Thyroid gland (tissue), 4 donors: Measurements from ENCODE around the gene NPRL2.

Experiments used
- CTCF ChIP-seq, 6 experiments: fragments of 200-600 bp in 3 of 6; fragments of 450-650 bp in 3 of 6; sonication (generic) in 3 of 6; IDR thresholded peaks; one replicate each; pipeline ENCODE4 v1.5.1; 2016 to 2019; ENCODE audit warnings: antibody characterized with exemption in 6 of 6, mild to moderate bottlenecking in 2 of 6, inconsistent platforms in 1 of 6, moderate library complexity in 1 of 6
- POLR2A ChIP-seq, 2 donors: fragments of 450-650 bp; IDR thresholded peaks; one replicate each; pipeline ENCODE4 v1.6.1; 2017; ENCODE audit warnings: antibody characterized with exemption in 2 of 2, mild to moderate bottlenecking in 2 of 2, moderate library complexity in 1 of 2

- TF ChIP-seq CTCF (IDR thresholded peaks at IDR 0.05) = no peak
- TF ChIP-seq POLR2A (IDR thresholded peaks at IDR 0.05) = no peak
These were observed 28.2 kb upstream of the NPRL2 start for GRCh38 chr3:50378757-50379156.
